Measurements from ENCODE around the gene DPYD.

The DPYD gene

GRCh38 chr1:97092824-97093223 lies 828.0 kb downstream of the DPYD start:
- TF ChIP-seq, protein P1, sequence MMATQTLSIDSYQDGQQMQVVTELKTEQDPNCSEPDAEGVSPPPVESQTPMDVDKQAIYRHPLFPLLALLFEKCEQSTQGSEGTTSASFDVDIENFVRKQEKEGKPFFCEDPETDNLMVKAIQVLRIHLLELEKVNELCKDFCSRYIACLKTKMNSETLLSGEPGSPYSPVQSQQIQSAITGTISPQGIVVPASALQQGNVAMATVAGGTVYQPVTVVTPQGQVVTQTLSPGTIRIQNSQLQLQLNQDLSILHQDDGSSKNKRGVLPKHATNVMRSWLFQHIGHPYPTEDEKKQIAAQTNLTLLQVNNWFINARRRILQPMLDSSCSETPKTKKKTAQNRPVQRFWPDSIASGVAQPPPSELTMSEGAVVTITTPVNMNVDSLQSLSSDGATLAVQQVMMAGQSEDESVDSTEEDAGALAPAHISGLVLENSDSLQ (IDR thresholded peaks at IDR 0.05): no peak
- TF ChIP-seq LEF1 (IDR thresholded peaks at IDR 0.05; ENCODE audit: borderline replicate concordance) (no peak), ELF4 (IDR thresholded peaks at IDR 0.05) (no peak), TARDBP (IDR thresholded peaks at IDR 0.05) (no peak), NFRKB (IDR thresholded peaks at IDR 0.05) (no peak), ARNT (IDR thresholded peaks at IDR 0.05) (no peak), BHLHE40 (IDR thresholded peaks at IDR 0.05; ENCODE audit: borderline replicate concordance) (no peak), FOXA1 (IDR thresholded peaks at IDR 0.05) (no peak), CTBP1 (IDR thresholded peaks at IDR 0.05; ENCODE audit: borderline replicate concordance) (no peak), SUZ12 (IDR thresholded peaks at IDR 0.05) (no peak), L3MBTL2 (conservative IDR thresholded peaks at IDR 0.05) (no peak), SP1 (IDR thresholded peaks at IDR 0.05) (no peak)

GRCh38 chr1:97091679-97092078 lies 829.2 kb downstream of the DPYD start:
- no peak for DNase-seq (ENCODE audit: extremely low spot score)
- POLR2A ChIA-PET: no interaction called here
- CTCF ChIA-PET: no interaction called here
- TF ChIP-seq TARDBP (IDR thresholded peaks at IDR 0.05) (no peak), SP1 (IDR thresholded peaks at IDR 0.05) (no peak), LEF1 (IDR thresholded peaks at IDR 0.05; ENCODE audit: borderline replicate concordance) (no peak), ELF4 (IDR thresholded peaks at IDR 0.05) (no peak), SUZ12 (IDR thresholded peaks at IDR 0.05) (no peak), CTBP1 (IDR thresholded peaks at IDR 0.05; ENCODE audit: borderline replicate concordance) (no peak), FOXK2 (IDR thresholded peaks at IDR 0.05) (no peak), HDGF (IDR thresholded peaks at IDR 0.05; ENCODE audit: borderline replicate concordance) (no peak), L3MBTL2 (conservative IDR thresholded peaks at IDR 0.05) (no peak), FOXM1 (IDR thresholded peaks at IDR 0.05; ENCODE audit: borderline replicate concordance) (no peak), ZNF384 (IDR thresholded peaks at IDR 0.05) (no peak), NFRKB (IDR thresholded peaks at IDR 0.05) (no peak), FOXA1 (IDR thresholded peaks at IDR 0.05) (no peak), ARNT (IDR thresholded peaks at IDR 0.05) (no peak), BHLHE40 (IDR thresholded peaks at IDR 0.05; ENCODE audit: borderline replicate concordance) (no peak)
- TF ChIP-seq, protein P1 (IDR thresholded peaks at IDR 0.05): no peak

More at GRCh38 chr1:97092824-97093223, 828.0 kb downstream of the DPYD start:
- CTCF ChIA-PET: interaction anchor here (0.7 kb wide), 1 partner anchor 201 kb away, joined by 3 read pairs; no protein-coding TSS in a partner anchor
- no peak for DNase-seq (ENCODE audit: extremely low spot score)
- POLR2A ChIA-PET: no interaction called here

- ChIA-PET POLR2A (no interaction called here), CTCF (no interaction called here)
- DNase-seq (ENCODE audit: extremely low spot score): no peak
- TF ChIP-seq NFRKB (IDR thresholded peaks at IDR 0.05) (no peak), HDGF (IDR thresholded peaks at IDR 0.05; ENCODE audit: borderline replicate concordance) (no peak), ZNF384 (IDR thresholded peaks at IDR 0.05) (no peak), TARDBP (IDR thresholded peaks at IDR 0.05) (no peak), ELF4 (IDR thresholded peaks at IDR 0.05) (no peak), FOXM1 (IDR thresholded peaks at IDR 0.05; ENCODE audit: borderline replicate concordance) (no peak), CTBP1 (IDR thresholded peaks at IDR 0.05; ENCODE audit: borderline replicate concordance) (no peak), ARNT (IDR thresholded peaks at IDR 0.05) (no peak), BHLHE40 (IDR thresholded peaks at IDR 0.05; ENCODE audit: borderline replicate concordance) (no peak), FOXA1 (IDR thresholded peaks at IDR 0.05) (no peak)
These were observed 829.6 kb downstream of the DPYD start for GRCh38 chr1:97091263-97091662.

- POLR2A ChIA-PET: no interaction called here
- TF ChIP-seq ZNF384 (IDR thresholded peaks at IDR 0.05): no peak
- TF ChIP-seq FOXM1 (IDR thresholded peaks at IDR 0.05; ENCODE audit: borderline replicate concordance): no peak
- no peak for TF ChIP-seq ELF4 (IDR thresholded peaks at IDR 0.05)
- CTCF ChIA-PET: no interaction called here
These were observed 830.1 kb downstream of the DPYD start for GRCh38 chr1:97090725-97091124.

GRCh38 chr1:97089173-97089572 lies 831.7 kb downstream of the DPYD start:
- ChIA-PET CTCF (no interaction called here), POLR2A (no interaction called here)
- DNase-seq (ENCODE audit: extremely low spot score): no peak
- no peak for TF ChIP-seq LEF1 (IDR thresholded peaks at IDR 0.05; ENCODE audit: borderline replicate concordance)
- no peak for TF ChIP-seq FOXK2 (IDR thresholded peaks at IDR 0.05)
- TF ChIP-seq SUZ12 (IDR thresholded peaks at IDR 0.05): no peak
- TF ChIP-seq ZNF384 (IDR thresholded peaks at IDR 0.05): no peak
- TF ChIP-seq FOXA1 (IDR thresholded peaks at IDR 0.05): no peak
- no peak for TF ChIP-seq ELF4 (IDR thresholded peaks at IDR 0.05)
- TF ChIP-seq ARNT (IDR thresholded peaks at IDR 0.05): no peak
- no peak for TF ChIP-seq FOXM1 (IDR thresholded peaks at IDR 0.05; ENCODE audit: borderline replicate concordance)
- TF ChIP-seq CTBP1 (IDR thresholded peaks at IDR 0.05; ENCODE audit: borderline replicate concordance): no peak
- TF ChIP-seq SP1 (IDR thresholded peaks at IDR 0.05): no peak
- TF ChIP-seq, protein P1 (IDR thresholded peaks at IDR 0.05): no peak
- no peak for TF ChIP-seq TARDBP (IDR thresholded peaks at IDR 0.05)
- no peak for TF ChIP-seq NFRKB (IDR thresholded peaks at IDR 0.05)
- no peak for TF ChIP-seq HDGF (IDR thresholded peaks at IDR 0.05; ENCODE audit: borderline replicate concordance)
- no peak for TF ChIP-seq BHLHE40 (IDR thresholded peaks at IDR 0.05; ENCODE audit: borderline replicate concordance)
- TF ChIP-seq L3MBTL2 (conservative IDR thresholded peaks at IDR 0.05): no peak

More at GRCh38 chr1:97090725-97091124, 830.1 kb downstream of the DPYD start:
- no peak for DNase-seq (ENCODE audit: extremely low spot score)

- DNase-seq (ENCODE audit: extremely low spot score): no peak
- ChIA-PET CTCF (no interaction called here), POLR2A (no interaction called here)
- TF ChIP-seq FOXM1 (IDR thresholded peaks at IDR 0.05; ENCODE audit: borderline replicate concordance) (no peak), ARNT (IDR thresholded peaks at IDR 0.05) (no peak), FOXK2 (IDR thresholded peaks at IDR 0.05) (no peak), NFRKB (IDR thresholded peaks at IDR 0.05) (no peak), ZNF384 (IDR thresholded peaks at IDR 0.05) (no peak), CTBP1 (IDR thresholded peaks at IDR 0.05; ENCODE audit: borderline replicate concordance) (no peak), FOXA1 (IDR thresholded peaks at IDR 0.05) (no peak), TARDBP (IDR thresholded peaks at IDR 0.05) (no peak), L3MBTL2 (conservative IDR thresholded peaks at IDR 0.05) (no peak), LEF1 (IDR thresholded peaks at IDR 0.05; ENCODE audit: borderline replicate concordance) (no peak), HDGF (IDR thresholded peaks at IDR 0.05; ENCODE audit: borderline replicate concordance) (no peak), SUZ12 (IDR thresholded peaks at IDR 0.05) (no peak), BHLHE40 (IDR thresholded peaks at IDR 0.05; ENCODE audit: borderline replicate concordance) (no peak), SP1 (IDR thresholded peaks at IDR 0.05) (no peak), ELF4 (IDR thresholded peaks at IDR 0.05) (no peak)
- TF ChIP-seq, protein P1 (IDR thresholded peaks at IDR 0.05): no peak
These were observed 832.4 kb downstream of the DPYD start for GRCh38 chr1:97088391-97088790.

Data from HEK293T (cell line).